GM19397 (cell line): ENCODE measurements around the gene PTK6.

ENCODE experiments used
- ATAC-seq: cut with Tn5 transposase; IDR thresholded peaks from one replicate; pipeline ENCODE4 v1.9.1; 2021; ENCODE audit warnings: mild to moderate bottlenecking, moderate library complexity; ENCODE audit not compliant: unreplicated experiment

PTK6 gene

DNA sequence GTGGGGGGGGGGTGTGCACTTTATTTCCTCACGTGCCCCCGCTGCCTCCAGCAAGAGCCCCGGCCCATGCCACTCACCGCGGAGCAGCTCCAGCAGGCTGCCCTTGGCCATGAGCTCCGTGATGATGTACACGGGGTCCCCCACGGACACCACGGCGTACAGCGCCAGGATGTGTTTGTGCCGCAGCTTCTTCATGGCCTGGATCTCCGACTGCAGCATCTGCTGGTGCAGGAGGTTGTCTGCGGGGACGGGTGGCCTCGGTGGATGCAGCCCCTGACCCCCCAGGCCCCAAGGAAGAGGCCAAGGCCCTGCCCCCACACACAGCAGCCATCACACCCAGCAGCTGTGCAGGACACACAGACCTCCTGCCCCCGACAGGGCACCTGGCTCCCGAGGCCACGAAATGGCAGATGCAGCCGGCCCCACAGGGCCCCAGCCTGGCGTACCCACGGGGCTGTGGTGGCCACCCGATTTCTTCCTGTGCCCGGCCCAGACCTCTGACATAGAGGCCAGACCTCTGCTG is 4.7 kb downstream of the PTK6 start:
- ATAC-seq: no peak

DNA sequence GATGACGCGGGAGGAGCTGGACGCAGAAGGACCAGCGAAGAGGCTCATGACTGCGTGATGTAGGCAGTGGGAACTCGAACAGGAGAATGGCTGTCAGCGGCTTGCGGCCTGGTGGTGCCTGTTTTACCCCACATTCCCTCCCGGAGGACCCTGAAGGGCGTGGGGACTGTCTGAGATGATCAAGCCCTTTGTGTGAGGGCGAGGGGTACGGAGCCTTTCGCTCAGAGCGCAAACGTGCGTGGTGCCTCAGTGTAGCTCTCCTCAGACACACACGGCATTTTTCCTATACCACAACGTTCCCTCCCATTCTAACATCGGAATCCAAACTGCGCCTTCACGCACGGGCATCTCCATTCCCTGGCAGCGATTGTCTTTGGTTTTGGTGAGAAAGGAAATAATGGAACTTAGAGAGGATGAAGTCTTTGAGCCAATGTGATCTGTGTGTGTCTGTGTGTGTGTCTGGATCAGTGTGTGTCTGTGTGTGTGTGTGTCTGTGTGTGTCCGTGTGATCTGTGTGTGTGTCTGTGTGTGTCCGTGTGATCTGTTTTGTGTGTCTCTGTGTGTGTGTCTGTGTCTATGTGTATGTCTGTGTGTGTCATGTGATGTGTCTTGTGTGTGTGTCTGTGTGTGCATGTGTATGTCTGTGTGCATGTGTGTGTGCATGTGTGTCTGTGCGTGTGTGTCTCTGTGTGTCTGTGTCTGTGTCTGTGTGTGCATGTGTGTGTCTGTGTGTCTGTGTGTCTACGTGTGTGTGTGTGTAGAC is 5.3 kb downstream of the PTK6 start:
- ATAC-seq: no peak

GRCh38 chr20:63530788-63531160 is 6.4 kb downstream of the PTK6 start:
- ATAC-seq: no peak

GRCh38 chr20:63529861-63530787 is 7.1 kb downstream of the PTK6 start:
- ATAC-seq: no peak

GRCh38 chr20:63529180-63529860 is 7.9 kb downstream of the PTK6 start:
- ATAC-seq: no peak

DNA sequence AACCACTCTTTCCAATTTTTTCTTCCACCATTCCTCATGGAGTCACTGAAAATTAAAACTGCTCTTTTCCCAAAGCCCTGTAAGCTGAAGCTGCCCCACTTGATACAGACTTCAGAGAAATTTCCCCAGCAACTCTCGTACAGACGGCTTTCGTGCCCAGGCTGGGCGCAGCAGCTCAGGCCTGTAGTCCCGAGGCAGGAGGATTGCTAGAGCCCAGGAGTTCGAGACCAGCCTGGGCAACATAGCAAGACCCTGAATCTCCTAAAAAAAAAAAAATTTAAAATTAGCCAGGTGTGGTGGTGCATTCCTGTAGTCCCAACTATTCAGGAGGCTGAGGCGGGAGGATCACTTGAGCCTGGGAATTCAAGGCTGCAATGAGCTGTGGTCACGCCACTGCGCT is 10.0 kb downstream of the PTK6 start:
- no peak for ATAC-seq

DNA sequence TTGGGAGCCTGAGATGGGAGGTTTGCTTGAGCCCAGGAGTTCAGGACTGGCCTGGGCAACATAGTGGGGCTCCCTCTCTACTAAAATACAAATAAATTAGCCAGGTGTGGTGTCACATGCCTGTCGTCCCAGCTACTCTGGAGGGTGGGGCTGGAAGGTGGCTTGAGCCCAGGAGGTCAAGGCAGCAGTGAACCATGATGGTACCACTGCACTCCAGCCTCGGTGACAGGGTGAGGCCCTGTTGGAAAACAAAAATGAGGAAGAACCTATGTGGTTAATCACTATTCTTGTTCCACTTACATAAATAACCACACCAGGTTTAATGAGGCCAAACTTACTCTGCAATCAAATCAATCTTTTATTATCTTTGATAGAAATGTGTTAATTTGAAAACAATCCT is 11.2 kb downstream of the PTK6 start:
- ATAC-seq: no peak

GRCh38 chr20:63525185-63525584 is 12.0 kb downstream of the PTK6 start:
- no peak for ATAC-seq

DNA sequence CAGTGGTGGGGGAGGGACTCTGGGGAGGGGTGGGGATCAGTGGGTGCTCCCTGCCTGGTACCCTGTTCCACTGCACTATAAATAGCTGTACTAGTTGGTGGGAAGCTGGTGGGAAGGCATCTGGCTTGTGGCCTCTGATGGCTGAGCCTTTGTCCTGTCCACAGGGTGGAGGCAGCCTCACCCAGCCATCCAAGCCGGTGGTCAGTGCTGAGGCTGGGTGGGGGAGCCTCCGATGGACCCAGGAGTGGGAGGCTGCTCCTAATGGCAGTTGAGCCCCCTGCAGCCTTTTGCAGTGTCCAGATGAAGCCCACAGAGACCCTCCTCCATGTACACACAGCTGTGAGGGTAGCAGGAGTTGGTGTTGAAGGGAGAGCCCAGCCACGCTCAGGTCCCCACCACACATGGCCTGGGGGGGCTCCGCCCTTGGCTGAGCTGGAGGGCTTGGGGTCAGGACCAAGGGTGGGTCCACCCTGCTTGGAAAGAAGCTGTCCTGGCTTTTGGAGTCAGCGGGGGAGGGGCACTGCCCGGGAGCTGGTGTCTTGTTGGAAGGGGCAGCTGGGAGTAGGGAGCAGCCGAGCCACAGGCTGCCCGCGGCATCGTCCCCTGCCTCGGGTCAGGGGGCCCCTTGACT is 14.1 kb downstream of the PTK6 start:
- no peak for ATAC-seq

- no peak for ATAC-seq
Observed at GRCh38 chr20:63522091-63522868, 14.9 kb downstream of the PTK6 start.

DNA sequence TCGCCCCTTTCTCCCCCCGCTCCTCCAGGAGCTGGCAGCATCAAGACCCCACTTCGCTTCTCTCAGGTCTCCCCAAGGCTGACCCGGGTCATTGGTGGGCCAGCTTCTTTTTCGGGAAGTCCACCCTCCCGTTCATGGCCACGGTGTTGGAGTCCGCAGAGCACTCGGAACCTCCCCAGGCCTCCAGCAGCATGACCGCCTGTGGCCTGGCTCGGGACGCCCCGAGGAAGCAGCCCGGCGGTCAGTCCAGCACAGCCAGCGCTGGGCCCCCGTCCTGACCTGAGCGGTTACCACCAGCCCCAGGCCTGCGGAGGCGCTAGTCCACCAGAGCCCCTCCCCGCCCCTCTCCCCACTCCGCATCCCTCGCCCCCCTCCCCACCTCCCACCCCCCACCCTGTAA is 15.6 kb downstream of the PTK6 start:
- no peak for ATAC-seq

DNA sequence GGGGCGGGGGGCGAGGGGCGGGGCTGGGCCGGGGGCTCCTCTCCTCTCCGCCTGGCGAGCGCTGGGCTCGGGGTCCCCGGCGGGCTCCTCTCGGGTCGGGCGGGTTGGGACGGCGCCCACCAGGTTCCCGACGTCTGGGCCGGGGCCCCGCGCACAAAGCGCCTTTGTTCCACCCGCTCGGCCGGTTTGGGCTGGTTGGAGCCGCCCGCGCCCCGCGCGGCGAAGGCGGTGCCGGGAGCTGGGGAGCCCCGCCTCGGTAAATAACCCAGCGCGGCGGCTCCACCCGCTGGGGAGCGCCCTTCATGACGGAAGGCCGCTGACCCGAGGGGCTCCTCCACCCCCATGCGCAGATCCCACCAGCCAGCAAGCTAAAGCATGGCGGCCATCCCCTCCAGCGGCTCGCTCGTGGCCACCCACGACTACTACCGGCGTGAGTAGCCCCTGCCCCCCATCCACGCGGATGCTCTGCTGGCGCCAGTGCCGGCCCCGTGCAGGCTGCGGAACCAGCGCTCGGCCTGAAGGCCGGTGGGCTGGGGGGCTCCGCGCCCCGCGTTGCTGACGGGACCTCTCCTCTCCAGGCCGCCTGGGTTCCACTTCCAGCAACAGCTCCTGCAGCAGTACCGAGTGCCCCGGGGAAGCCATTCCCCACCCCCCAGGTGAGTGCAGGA is 16.1 kb downstream of the PTK6 start:
- ATAC-seq: peak; percentile 43

DNA sequence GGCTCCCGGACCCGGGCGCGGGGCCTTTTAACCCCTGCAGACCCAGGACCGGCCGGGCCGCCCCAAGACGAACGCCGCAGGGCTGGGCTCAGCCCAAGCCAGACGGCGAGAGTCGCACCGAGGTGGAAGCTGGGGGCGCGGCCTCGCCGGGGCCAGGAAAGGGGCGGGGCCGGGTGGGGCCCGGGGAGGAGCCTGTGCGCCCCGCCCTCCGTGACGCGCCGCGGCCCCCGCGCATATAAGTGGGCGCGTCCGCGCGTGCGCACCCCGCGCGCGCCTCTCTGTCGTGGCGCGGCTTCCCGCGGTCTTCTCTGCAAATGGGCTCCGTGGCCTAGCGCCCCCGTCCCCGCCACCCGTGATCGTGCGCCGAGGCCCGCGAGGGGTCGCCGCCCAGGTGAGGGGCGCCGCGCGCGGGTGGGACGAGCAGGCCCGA is 16.7 kb downstream of the PTK6 start, which contains the start of gene PPDPF:
Gene PPDPF, plus strand, starts transcription at position 262 of the 430 bp plus-strand sequence. CDS start 544 bp downstream, outside the sequence.
- peak; percentile 74 for ATAC-seq

- ATAC-seq: peak; percentile 37
Observed at GRCh38 chr20:63519668-63520503, 17.3 kb downstream of the PTK6 start.

DNA sequence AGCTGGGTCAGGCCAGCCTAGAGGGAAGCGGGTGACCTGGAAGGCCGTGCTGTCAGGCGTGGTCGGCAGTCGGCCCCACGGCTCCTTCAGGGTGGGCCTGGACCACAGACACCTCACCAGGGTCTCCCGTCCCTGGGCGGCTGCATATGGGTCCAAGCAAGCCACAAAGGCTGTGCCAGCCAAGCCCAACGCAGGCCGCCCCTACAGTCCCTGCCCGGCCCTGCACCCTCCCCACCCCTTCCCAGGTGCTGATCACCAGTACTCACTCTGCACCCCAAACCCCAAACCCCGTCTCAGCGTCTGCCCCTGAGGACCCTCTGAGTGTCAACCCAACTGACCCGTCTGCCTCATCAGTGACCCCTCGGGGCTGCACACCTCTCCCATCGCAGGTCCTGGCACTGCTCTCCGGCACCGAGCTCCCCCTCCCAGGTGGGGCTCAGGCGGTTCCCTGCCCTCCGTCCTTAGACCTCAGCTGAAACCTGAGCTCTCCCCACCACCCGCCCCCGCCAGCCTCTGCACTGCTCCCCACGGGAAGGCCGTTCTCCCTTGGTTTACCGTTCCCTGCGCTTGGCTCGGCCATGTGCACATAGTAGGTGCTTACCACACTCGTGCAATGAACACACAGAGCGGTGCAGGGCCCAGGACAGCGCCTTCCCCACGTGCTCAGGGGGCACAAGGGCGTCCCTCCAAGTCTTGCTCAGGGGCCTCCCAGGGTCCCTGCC is 18.1 kb downstream of the PTK6 start:
- ATAC-seq: no peak

DNA sequence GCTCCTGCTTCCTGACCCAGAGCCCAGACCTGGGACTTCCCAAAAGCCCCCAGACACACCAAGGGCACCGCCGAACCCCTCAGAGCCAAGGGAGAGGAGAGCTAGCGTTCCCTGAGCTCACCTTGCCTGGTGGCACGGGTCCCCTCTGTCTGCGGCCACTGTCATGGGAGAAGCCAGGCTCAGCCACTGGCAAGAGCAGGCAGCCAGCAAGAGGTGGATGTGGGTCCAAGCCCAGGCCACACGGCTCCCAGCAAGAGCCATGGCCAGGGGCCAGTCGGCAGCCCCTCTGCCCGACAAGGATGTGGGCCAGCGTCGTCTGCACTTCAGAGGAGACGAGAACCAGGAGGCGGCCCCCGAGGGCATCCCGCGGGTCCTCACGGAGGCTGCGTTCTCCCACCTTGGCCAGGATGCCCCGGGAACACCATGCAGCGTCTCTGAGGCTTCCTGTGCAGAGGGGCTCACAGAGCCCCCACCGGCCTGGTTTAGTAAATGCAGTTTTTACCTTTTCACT is 18.8 kb downstream of the PTK6 start:
- ATAC-seq: no peak
